ENCODE results near the gene PNPLA2. TPM values are rescaled to one million over a fixed set of nuclear protein-coding genes. Genes with fewer than 3 reads are reported as not detected.

Gene PNPLA2
- total RNA-seq, 3 donors from 2014 or later (not counting 1 experiment from before 2014, with no cell fraction given) = 184 to 218 (median 201) TPM

DNA sequence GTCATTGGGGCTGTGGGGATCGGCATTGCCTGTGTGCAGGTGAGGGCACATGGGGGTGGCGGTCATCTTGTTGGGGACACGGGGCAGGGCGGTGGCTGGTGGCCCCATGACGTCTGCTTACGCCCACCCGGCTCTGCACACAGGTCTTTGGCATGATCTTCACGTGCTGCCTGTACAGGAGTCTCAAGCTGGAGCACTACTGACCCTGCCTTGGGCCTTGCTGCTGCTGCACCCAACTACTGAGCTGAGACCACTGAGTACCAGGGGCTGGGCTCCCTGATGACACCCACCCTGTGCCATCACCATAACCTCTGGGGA, 19.2 kb downstream of the PNPLA2 start:
- intact Hi-C loops (cut with micrococcal nuclease) = no loop called here
- Histone ChIP-seq H3K27me3 (ENCODE audit: control insufficient read depth, insufficient read depth, low read length) (no peaks in the 10 kb centered on the region), H3K27ac (ENCODE audit: low read length) (peak overlapping the region; percentile 18), H3K4me3 (ENCODE audit: low read length) (no peak overlapping the region), H3K9me3 (ENCODE audit: control insufficient read depth, insufficient read depth, low read length) (no peaks in the 10 kb centered on the region), H3K36me3 (ENCODE audit: control insufficient read depth, insufficient read depth, low read length) (peaks cover 23% of the 10 kb centered on the region), H3K4me1 (ENCODE audit: control insufficient read depth, insufficient read depth, low read length) (peaks cover 80% of the 10 kb centered on the region)
- DNase-seq = no peak
- Mint-ChIP-seq H3K27me3 (ENCODE audit: low read depth in 2 of 2) (no peaks in the 10 kb centered on the region), H3K4me3 (peak overlapping the region; percentile 79), H3K27ac (peak overlapping the region; percentile 62 to 66), H3K9me3 (no peaks in the 10 kb centered on the region), H3K36me3 (no peaks in the 10 kb centered on the region), H3K4me1 (peaks cover 7 to 28% of the 10 kb centered on the region in 2 donors)
- 85% methylated on average over 8 of the region's 8 CpGs for WGBS (ENCODE audit: insufficient coverage)
- TF ChIP-seq CTCF (IDR thresholded peaks at IDR 0.05) = no peak
- ATAC-seq = no peak

- ATAC-seq = no peak
- no peak for TF ChIP-seq CTCF (IDR thresholded peaks at IDR 0.05)
- Histone ChIP-seq H3K27me3 (ENCODE audit: control insufficient read depth, insufficient read depth, low read length) (no peaks in the 10 kb centered on the region), H3K27ac (ENCODE audit: low read length) (no peak overlapping the region), H3K9me3 (ENCODE audit: control insufficient read depth, insufficient read depth, low read length) (no peaks in the 10 kb centered on the region), H3K4me1 (ENCODE audit: control insufficient read depth, insufficient read depth, low read length) (peaks cover 82% of the 10 kb centered on the region), H3K36me3 (ENCODE audit: control insufficient read depth, insufficient read depth, low read length) (peaks cover 23% of the 10 kb centered on the region), H3K4me3 (ENCODE audit: low read length) (no peak overlapping the region)
- intact Hi-C loops (cut with micrococcal nuclease) = no loop called here
- Mint-ChIP-seq H3K4me3 (peak overlapping the region; percentile 40), H3K4me1 (peaks cover 7 to 32% of the 10 kb centered on the region in 2 donors), H3K27me3 (ENCODE audit: low read depth in 2 of 2) (no peaks in the 10 kb centered on the region), H3K36me3 (no peaks in the 10 kb centered on the region), H3K9me3 (no peaks in the 10 kb centered on the region), H3K27ac (peak overlapping the region in 1 of 2 donors; percentile 66)
- 77% methylated on average over 17 of the region's 17 CpGs for WGBS (ENCODE audit: insufficient coverage)
- no peak for DNase-seq
These were observed 19.9 kb downstream of the PNPLA2 start for GRCh38 chr11:838441-839279.

DNA sequence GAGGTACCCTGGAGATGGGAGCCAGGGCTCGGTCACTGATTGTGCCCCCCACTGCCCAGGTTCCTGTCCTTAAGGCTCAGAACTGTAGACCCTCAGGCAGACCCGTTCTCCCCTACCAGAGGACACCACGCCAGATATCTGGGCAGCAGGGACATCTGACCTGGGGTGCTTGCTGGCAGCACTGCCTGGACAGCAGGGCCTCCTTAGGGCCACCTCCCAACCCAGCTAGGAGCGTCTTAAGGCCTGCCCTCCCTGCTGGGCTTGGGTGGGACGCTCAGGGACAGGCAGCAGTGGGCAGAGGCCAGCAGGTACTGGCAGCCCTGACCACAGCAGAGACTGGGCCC, 20.5 kb downstream of the PNPLA2 start:
- H3K4me3 Mint-ChIP-seq = no peak overlapping the region
- H3K4me3 ChIP-seq (ENCODE audit: low read length) = no peak overlapping the region
- intact Hi-C loops (cut with micrococcal nuclease) = no loop called here
- H3K27me3 ChIP-seq (ENCODE audit: control insufficient read depth, insufficient read depth, low read length) = no peaks in the 10 kb centered on the region
- no peak overlapping the region for H3K27ac ChIP-seq (ENCODE audit: low read length)
- H3K9me3 Mint-ChIP-seq = no peaks in the 10 kb centered on the region
- 93% methylated on average over 5 of the region's 5 CpGs for WGBS (ENCODE audit: insufficient coverage)
- DNase-seq = no peak
- H3K9me3 ChIP-seq (ENCODE audit: control insufficient read depth, insufficient read depth, low read length) = no peaks in the 10 kb centered on the region
- no peaks in the 10 kb centered on the region for H3K27me3 Mint-ChIP-seq (ENCODE audit: low read depth in 2 of 2)
- H3K27ac Mint-ChIP-seq = no peak overlapping the region
- H3K4me1 Mint-ChIP-seq = peaks cover 7 to 36% of the 10 kb centered on the region in 2 donors
- H3K36me3 ChIP-seq (ENCODE audit: control insufficient read depth, insufficient read depth, low read length) = peaks cover 23% of the 10 kb centered on the region
- peaks cover 82% of the 10 kb centered on the region for H3K4me1 ChIP-seq (ENCODE audit: control insufficient read depth, insufficient read depth, low read length)
- TF ChIP-seq CTCF (IDR thresholded peaks at IDR 0.05) = no peak
- ATAC-seq = no peak
- H3K36me3 Mint-ChIP-seq = no peaks in the 10 kb centered on the region
